Nephron (organoid): ENCODE data around the gene POLH.
"Not testable (repeated sequence)": the region's sequence is repeated elsewhere in the genome, so short reads cannot be mapped to it uniquely, and the experiment has no call there.

Experiments used
- H3K27ac Mint-ChIP-seq, 3 experiments: 2 replicates each; pipeline ENCODE4 v1.8.0; 2020; ENCODE audit warnings: mixed read lengths in 3 of 3, mild to moderate bottlenecking in 2 of 3, moderate library complexity in 1 of 3
- H3K27me3 Mint-ChIP-seq: 2 replicates; pipeline ENCODE4 v1.8.0; 2021; ENCODE audit warnings: low read depth, mild to moderate bottlenecking, moderate library complexity, mixed read lengths
- H3K36me3 Mint-ChIP-seq: 2 replicates; pipeline ENCODE4 v1.8.0; 2020; ENCODE audit warnings: low read depth, mixed read lengths
- H3K4me1 Mint-ChIP-seq: 2 replicates; pipeline ENCODE4 v1.8.0; 2020; ENCODE audit warnings: mixed read lengths
- H3K4me3 Mint-ChIP-seq, 3 experiments: 2 replicates each; pipeline ENCODE4 v1.8.0; 2020; ENCODE audit warnings: mild to moderate bottlenecking in 3 of 3, mixed read lengths in 3 of 3, moderate library complexity in 2 of 3
- H3K9me3 Mint-ChIP-seq: 2 replicates; pipeline ENCODE4 v1.8.0; 2020; ENCODE audit warnings: mixed read lengths
- TF ChIP-seq, protein P1 (sequence below), 3 experiments: fragments of 200-600 bp; sonication (generic); IDR thresholded peaks; one replicate each; pipeline ENCODE4 v1.5.0; 2021; ENCODE audit warnings: antibody characterized with exemption in 3 of 3; ENCODE audit not compliant: unreplicated experiment in 3 of 3

The POLH gene

GRCh38 chr6:43588194-43588593, 12.2 kb downstream of the POLH start:
- no peaks in the 10 kb centered on the region for H3K9me3 Mint-ChIP-seq
- no peaks in the 10 kb centered on the region for H3K27me3 Mint-ChIP-seq
- peaks cover 58% of the 10 kb centered on the region for H3K36me3 Mint-ChIP-seq
- H3K4me1 Mint-ChIP-seq: no peaks in the 10 kb centered on the region
- no peak overlapping the region for H3K27ac Mint-ChIP-seq
- TF ChIP-seq, protein P1, sequence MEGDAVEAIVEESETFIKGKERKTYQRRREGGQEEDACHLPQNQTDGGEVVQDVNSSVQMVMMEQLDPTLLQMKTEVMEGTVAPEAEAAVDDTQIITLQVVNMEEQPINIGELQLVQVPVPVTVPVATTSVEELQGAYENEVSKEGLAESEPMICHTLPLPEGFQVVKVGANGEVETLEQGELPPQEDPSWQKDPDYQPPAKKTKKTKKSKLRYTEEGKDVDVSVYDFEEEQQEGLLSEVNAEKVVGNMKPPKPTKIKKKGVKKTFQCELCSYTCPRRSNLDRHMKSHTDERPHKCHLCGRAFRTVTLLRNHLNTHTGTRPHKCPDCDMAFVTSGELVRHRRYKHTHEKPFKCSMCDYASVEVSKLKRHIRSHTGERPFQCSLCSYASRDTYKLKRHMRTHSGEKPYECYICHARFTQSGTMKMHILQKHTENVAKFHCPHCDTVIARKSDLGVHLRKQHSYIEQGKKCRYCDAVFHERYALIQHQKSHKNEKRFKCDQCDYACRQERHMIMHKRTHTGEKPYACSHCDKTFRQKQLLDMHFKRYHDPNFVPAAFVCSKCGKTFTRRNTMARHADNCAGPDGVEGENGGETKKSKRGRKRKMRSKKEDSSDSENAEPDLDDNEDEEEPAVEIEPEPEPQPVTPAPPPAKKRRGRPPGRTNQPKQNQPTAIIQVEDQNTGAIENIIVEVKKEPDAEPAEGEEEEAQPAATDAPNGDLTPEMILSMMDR (IDR thresholded peaks at IDR 0.05; ENCODE audit: unreplicated experiment in 3 of 3): no peak
- H3K4me3 Mint-ChIP-seq: no peak overlapping the region

DNA sequence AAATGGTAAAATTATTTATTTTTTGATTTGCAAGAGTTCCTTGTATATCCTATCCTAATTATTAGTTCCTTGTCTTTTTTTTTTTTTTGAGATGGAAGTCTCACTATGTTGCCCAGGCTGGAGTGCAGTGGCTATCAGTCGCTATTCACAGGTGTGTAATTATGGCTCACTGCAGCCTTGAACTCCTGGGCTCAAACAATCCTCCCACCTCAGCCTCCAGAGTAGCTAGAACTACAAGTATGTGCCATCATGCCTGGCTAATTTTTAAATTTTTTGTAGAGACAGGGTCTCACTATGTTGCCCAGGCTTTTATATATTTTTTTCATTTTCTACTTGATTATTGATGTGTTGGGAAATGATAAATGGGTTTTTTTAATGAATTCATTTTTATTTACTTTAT, 13.6 kb downstream of the POLH start:
- not testable (repeated sequence) for H3K27ac Mint-ChIP-seq

DNA sequence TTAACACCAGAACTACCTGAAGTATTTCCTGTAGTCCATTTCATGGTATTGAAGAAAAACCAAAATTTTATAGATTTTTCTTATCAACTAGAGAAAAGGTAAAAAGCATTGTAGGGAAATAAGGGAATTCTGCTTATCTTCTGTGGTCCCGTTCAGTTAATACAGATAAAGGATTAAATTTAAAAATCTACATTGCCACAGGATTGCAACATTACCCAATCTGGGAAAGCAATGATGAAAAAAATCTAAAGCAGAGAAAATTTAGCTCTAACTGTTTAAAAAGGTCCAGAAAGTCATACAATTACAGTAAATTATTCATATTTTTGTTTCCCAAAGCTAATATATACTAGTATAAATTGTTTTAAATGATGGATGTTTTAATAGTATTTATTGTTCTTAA, 18.0 kb downstream of the POLH start:
- H3K4me1 Mint-ChIP-seq: no peaks in the 10 kb centered on the region
- H3K27me3 Mint-ChIP-seq: no peaks in the 10 kb centered on the region
- TF ChIP-seq, protein P1 (IDR thresholded peaks at IDR 0.05; ENCODE audit: unreplicated experiment in 3 of 3): no peak
- no peak overlapping the region for H3K4me3 Mint-ChIP-seq
- H3K27ac Mint-ChIP-seq: no peak overlapping the region
- H3K9me3 Mint-ChIP-seq: no peaks in the 10 kb centered on the region
- peaks cover 34% of the 10 kb centered on the region for H3K36me3 Mint-ChIP-seq

More for the DNA sequence above, 13.6 kb downstream of the POLH start:
- H3K9me3 Mint-ChIP-seq, H3K27me3 Mint-ChIP-seq, H3K4me3 Mint-ChIP-seq, H3K4me1 Mint-ChIP-seq: not testable (repeated sequence)
- H3K36me3 Mint-ChIP-seq: peaks cover 45% of the 10 kb centered on the region

DNA sequence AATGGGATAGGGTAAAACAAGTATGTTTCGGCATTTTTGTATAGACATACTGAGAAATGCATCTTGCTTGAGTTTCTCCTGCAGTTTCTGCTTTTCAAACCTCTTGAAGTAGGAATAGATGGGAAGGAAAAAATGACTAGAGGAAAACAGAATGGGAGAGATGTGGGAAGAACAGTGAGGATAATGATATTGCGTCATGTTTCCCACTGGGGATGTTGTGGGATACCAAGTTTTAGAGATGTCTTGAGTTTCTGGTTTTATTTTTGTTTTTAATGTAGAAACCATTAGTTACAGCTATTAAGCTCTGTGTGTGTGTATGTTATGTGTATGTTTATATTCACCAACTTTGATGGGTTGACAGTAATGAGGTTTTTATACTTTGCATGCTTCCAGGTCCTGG, 24.6 kb downstream of the POLH start:
- Mint-ChIP-seq H3K9me3 (no peaks in the 10 kb centered on the region), H3K4me3 (no peak overlapping the region), H3K4me1 (no peaks in the 10 kb centered on the region), H3K36me3 (peaks cover 47% of the 10 kb centered on the region), H3K27ac (no peak overlapping the region), H3K27me3 (no peaks in the 10 kb centered on the region)
- TF ChIP-seq, protein P1 (IDR thresholded peaks at IDR 0.05; ENCODE audit: unreplicated experiment in 3 of 3): no peak

GRCh38 chr6:43604174-43604573, 28.2 kb downstream of the POLH start:
- Mint-ChIP-seq H3K27ac (no peak overlapping the region), H3K4me1 (no peaks in the 10 kb centered on the region), H3K27me3 (no peaks in the 10 kb centered on the region), H3K4me3 (no peak overlapping the region), H3K9me3 (no peaks in the 10 kb centered on the region), H3K36me3 (peaks cover 41% of the 10 kb centered on the region)
- TF ChIP-seq, protein P1 (IDR thresholded peaks at IDR 0.05; ENCODE audit: unreplicated experiment in 3 of 3): no peak

- Mint-ChIP-seq H3K4me1 (no peaks in the 10 kb centered on the region), H3K9me3 (no peaks in the 10 kb centered on the region), H3K36me3 (peaks cover 34% of the 10 kb centered on the region), H3K27ac (no peak overlapping the region), H3K4me3 (no peak overlapping the region), H3K27me3 (no peaks in the 10 kb centered on the region)
- TF ChIP-seq, protein P1 (IDR thresholded peaks at IDR 0.05; ENCODE audit: unreplicated experiment in 3 of 3): no peak
Observed at GRCh38 chr6:43606019-43606418, 30.0 kb downstream of the POLH start.
